HG03439 (cell line): ENCODE results near the gene FAM222A.

Source experiments
- ATAC-seq: cut with Tn5 transposase; IDR thresholded peaks from one replicate; pipeline ENCODE4 v1.9.1; 2021; ENCODE audit warnings: mild to moderate bottlenecking, moderate library complexity; ENCODE audit not compliant: unreplicated experiment

The FAM222A gene

DNA sequence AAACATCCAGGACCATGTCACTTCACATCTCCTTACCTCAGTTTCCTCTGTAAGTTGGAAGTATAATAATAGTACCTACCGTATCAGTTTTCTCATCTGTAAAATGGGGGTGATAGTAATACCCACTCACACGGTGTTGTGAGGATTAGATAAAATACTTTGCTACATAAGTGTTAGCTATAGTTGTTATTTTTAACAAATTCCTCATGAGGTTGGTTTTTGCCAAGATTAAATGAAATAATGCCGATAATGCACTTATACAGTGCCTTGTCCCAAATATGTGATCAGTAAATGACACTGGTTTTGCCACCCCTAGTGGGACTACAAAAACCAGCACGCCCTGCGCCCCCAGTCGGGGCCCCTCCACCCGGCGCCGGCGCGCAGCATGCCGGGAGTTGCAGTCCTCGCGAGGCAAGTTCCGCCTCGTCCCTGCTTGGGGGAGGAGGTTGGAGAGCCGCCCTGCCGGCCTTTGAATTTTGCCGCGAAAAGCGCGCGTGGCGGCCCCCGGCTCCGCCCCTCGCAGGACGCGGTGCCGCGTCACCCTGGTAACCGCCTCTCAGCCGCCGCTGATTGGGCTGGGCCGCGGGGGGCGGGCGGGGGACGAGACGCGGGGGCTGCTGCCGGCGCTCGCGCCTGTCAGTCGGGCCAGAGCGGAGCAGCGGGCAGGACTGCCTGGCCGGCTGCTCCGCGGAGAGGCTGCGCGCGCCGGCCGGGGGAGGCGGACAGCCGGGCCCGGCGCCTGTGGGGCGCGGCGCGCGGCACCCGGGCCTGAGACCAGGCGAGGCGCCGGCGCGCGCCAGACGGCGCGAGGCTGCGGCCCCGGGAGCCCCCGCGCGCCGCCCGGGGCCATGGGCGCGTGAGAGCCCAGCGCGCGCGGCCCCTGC, at the start of gene FAM222A:
Gene FAM222A, plus strand, starts transcription at position 639 of the 884 bp plus-strand sequence. CDS start 30,322 bp downstream, outside the sequence.
- peak; percentile 79 for ATAC-seq

DNA sequence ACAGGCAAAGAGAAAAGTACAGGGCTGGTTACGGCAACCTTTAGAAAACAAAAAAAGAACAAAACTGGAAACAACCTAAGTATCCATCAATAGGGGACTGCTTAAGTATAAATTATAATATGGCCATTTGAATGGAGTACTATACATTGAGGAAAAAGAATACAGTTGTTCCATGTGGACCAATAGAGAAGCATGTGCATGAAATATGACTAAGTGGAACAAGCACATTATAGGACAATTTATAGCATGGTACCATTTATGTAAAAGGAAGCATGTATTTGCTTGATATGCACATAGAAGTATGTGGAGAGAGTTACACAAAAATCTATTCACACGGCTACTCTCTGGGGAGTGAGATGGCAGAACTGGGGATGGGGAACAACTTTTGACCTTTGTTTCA, 49.2 kb upstream of the FAM222A start:
- no peak for ATAC-seq

DNA sequence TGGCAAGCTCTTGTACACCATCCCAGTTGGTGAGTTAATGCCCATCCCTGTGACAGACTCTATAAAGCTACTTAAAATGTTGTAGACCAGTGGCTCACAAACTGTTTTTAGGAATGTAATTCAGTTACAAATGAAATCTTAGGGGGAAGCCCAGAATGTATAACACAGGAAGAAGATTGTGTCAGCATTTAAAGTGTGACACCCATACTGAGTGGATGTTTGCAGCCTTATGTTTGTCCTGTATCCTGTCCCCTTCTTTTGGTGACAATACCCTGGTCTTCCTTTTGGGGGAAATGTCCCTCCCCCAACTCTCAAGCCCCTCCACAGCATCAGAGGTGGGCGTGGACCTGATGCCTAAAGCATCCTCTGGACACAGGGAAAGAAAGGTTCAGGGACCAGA, 47.6 kb upstream of the FAM222A start:
- ATAC-seq: no peak

DNA sequence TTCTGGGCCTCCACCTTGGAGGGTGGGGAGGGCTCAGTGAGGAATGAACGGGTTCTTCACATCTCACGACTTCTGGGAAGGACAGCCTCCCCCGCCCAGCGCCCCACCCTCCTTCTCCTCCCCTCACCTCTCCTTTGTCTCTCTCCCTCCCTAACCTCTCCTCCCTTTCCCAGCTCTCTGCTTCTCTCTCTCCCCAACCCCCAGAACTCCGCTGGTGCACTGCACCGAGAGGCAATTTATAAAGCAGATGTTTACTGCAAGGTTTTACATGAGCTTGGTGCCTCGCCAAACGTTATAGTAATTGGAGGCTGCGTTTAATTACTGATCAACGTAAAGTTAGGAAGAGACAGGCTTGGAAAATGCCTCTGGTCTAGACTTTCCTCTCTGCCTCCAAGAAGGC, 42.9 kb upstream of the FAM222A start:
- no peak for ATAC-seq

DNA sequence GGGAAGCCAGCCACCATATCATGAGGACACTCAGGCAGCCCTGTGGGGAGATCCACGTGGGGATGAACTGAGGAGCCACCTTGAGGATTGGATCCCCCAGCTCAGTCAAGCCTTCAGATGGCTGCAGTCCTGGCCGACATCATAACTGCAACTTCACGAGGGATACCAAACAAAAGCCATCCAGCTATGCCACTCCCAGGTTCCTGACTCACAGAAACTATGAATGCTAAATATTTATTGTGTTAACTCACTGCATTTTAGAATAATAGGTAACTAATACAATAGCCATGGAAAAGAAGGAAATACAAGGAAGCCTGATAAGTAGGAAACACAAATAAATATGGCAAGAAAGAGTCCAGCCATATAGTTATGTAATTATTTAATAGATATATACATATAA, 42.1 kb upstream of the FAM222A start:
- no peak for ATAC-seq

DNA sequence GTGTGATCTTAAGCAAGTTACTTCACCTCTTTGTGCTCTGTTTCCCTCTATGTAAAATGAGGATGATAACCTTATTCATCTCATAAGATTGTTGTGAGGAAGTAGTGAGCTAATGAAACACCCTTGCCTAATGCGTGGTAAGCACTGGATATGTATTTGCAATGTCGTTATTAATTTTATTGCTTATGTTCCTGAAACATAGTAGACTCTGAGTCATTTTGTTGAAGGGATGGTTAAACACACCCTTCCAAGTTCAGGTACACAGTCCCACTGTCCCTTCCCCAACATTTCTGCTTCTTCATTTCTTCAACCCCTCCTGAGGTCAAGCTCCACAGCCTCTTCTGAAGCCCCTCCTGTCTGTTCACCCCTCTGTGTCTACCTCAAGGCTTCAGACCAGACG, 40.2 kb upstream of the FAM222A start:
- no peak for ATAC-seq

DNA sequence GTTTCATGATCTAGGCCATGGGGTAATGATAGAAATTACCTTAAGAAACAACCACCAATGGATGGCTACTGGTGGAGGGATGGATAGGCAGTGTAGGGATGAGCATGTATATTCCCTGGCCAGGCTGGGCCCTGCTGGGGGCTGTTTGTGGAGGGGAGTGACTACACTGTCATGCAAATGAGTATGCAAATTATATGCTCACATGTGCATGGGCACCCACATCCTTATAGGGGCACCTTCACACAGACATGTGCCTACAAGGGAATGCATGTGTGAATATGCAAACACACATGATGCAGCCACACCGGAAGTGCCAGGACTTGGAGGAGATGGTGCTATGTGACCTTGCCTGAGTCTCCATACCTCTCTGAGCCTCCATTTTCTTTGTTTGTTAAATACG, 39.7 kb upstream of the FAM222A start:
- ATAC-seq: no peak

DNA sequence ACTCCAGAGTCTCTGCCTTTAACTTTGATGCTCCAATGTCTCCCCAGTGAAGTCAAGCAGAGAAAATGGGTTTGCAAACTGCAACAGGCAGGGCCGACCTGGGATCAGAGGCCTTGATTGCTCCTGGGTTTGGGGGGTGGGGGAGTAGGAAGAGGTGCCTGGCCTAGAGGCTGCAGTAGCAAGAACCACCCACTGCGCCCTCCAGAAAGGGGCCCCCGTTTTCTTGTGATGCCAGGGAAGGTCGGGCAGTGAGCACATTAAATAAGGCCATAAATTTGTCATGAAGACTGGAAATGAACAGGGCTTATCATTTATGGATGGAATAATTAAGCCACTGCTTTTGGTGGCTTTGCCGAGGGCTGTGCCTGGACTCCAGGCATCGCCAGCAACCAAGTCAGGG, 38.2 kb upstream of the FAM222A start:
- ATAC-seq: no peak

DNA sequence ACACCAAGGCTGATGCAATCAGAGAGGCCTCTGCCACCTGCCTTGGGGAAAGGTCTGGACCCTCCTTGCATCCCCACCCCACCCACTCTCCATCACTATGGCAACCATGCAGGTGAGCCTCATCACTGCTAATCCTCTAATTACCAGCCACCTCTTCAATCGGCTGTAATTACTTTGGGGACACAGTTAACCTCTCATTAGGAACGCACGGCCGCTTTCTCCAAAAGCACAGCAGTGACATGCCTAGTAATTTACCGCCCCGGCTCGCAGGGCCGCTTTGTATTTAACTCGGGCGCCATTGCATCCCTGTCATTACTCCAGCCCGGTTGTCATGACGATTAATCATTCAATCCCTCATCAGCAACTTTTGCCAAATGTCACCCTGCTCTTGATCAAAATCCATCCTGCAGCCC, 36.3 kb upstream of the FAM222A start:
- no peak for ATAC-seq

DNA sequence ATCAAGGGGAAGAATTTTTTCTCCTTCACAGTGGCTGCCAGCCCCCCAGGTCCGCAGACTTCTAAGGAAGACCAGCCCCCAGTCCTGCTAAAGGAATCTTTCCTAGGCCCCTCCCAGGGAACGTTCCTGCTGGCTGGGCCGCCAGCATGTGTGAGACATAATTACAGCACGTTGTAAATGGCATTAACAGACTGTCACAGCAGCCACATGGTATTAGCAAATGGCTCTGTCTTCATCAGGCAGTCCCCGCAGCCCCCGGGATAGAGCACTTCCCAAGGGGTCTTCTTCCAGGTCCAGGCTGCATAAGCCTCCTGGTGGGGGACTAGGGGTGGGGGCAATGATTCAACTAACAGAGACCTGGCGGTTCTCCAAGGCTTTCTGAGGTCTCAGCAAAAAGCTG, 34.9 kb upstream of the FAM222A start:
- ATAC-seq: no peak

DNA sequence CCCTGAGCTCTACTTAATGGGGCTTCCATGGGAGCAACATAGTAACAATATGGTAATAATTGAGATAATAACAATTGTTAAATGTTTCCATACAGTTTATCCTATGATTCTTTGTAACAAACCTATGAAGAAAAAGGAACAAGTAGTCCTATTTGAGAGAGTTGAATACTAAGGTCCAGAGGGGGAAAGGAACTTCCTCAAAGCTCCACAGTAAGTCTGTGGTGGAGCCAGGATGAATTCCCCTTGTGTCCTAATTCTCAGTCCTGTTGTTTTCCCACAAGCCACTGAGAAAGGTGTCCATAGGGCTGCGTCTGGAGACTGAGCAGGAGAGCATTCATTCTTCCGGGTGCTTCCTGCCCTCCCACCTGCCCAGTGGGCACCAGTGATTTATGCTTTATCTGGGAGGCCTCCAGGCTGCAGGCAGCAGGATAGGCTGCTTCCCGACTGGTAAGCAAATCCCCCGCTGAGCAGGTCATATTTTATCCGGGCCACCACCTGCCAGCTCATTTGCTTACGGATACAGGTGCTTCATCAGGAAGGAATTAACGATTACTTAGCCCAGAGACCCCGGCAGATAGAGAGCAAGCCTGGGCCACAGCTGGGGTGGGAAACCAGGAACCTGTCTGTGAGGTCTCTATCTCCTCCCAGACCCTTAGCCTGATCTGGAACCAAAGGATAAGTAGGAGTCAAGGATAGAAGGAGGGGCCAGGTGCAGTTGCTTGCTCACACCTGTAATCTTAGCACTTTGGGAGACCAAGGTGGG, 33.9 kb upstream of the FAM222A start:
- no peak for ATAC-seq

DNA sequence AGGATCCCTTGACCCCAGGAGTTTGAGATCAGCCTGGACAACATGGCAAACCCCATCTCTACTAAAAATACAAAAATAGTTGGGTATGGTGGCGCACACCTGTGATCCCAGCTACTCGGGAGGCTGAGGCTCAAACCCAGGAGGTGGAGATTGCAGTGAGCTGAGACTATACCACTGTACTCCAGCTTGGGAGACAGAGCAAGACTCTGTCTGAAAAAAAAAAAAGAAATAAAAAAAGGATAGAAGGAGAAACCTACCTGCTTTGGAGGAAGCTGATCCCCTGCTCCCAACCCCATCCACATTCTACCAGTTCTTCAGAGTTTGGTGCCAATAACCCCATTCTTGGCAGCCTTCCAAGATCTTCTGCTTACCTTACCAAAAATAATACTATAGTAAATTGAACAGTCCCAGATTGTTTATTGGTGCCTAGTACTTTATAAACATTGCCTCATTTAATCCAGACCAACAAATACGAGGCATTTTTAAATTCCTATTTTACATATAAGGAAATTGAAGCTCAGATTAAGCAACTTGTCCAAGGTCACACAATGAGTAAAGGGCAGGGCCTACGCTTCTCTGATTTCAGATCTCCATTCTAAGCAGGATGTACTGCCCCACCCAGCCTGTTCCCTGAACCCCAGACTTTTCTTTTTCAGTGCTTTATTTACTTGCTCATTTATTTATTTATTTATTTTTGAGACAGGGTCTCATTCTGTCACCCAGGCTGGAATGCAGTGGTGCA, 33.2 kb upstream of the FAM222A start:
- no peak for ATAC-seq

DNA sequence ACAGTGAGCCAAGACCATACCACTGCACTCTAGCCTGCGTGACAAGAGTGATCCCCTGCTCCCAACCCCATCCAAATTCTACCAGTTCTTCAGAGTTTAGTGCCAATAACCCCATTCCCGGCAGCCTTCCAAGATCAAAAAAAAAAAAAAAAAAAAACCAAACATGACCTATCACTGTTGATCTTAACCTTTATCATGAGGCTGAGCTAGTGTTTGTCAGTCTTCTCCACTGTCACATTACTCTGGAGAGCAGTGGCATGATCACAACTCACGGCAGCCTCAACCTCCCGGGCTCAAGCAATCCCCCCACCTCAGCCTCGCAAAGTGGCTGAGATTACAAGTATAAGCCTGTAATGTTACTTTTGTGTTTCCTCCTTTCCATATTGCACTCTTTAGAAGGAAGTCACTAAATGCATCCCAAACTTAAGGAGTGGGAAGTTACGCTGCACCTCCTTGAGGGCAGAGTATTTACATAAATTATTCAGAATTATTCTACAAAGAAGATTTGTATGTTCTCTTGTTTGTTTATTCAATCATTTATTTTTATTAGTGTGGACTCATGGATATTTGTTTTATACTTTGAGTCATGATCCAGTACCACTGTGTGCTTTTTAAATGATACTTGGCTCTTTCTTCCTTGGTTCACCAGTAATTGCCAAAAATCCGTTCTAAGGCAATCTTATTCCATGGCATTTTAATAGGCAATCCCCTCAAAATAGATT, 31.5 kb upstream of the FAM222A start:
- ATAC-seq: no peak

DNA sequence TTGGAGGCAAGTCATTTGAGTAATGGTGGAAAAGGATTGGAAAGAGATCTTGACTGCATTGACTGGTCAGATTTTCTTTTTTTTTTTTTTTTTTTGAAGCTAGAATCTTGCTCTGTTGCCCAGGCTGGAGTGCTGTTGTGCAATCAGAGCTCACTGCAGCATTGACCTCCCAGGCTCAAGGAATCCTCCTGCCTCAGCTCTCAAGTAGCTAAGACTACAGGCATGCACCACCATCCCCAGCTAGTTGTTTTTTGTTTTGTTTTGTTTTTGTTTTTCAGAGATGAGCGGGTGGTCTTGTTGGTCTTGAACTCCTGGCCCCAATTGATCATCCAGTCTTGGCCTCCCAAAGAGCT, 30.9 kb upstream of the FAM222A start:
- ATAC-seq: no peak

DNA sequence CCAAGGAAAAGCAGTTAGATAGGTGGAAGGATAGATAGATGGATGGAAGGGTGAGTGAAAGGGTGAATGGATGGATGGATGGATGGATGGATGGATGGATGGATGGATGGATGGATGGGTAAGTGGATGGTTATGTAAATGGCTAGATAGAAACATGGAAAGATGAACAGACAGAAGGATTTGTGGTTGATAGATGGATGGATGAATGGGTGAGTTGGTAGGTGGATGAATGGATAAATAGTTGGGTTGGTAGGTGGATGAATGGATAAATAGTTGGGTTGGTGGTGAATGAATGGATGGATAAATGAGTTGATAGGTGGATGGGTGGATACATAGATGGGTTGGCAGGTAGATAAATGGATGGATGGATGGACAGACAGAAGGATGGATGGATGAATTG, 30.3 kb upstream of the FAM222A start:
- ATAC-seq: no peak

DNA sequence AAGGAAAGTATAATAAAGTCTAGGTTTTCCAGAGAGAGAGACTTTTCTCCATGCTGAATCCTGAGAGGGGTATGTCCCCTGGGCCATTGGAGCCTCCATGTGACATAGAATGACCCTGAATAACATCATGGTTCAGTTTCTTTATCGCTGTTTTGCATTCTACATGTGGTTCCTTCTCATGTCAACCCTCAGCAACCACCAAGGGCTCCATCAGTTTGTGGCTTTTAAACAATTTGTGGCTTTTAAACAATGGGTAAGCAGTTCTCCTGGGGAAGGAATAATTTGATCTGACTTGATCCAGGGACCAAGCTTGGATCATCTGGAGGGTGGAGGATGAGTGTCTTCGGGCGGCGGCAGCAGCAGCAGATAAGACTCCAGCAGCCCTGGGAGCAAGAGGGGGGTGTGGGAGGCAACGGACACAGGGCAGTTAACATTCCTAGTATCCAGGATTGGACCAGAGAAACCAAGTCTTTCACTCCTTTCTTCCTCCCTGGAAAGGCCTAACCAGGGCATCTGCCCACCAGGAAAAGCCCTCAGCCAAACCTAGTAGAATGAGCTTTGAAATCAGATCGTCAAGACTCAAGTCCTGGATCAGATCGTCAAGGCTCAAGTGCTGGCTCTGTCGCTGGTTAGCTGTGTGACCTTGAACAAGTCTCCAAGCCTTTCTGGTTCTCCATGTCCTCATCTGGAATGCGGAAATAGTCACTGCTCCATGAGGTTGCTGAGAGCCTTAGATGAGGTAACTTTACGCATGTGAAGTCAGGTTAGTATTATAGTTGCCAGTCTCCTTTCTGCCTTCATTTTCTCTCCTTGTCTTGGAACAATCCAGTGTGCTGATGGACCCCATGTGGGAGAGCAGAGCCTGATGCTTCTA, 27.8 kb upstream of the FAM222A start:
- ATAC-seq: no peak

DNA sequence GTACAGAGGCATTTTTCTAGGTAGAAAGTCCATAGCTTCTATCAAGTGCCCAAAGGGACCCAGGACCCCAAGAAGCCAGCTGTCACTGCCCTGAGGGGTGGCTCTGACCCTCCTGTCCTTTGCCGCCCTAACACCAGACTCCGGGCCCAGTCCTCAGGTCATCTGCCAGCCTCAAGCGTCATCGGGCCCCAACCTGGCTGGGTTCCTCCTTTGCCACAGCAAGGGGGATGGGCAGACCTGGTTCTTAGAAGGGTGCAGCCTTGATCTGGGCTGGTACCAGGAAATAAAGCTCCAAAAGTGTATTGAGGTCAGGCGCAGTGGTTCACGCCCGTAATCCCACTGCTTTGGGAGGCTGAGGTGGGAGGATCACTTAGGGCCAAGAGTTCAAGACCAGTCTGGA, 27.1 kb upstream of the FAM222A start:
- no peak for ATAC-seq

DNA sequence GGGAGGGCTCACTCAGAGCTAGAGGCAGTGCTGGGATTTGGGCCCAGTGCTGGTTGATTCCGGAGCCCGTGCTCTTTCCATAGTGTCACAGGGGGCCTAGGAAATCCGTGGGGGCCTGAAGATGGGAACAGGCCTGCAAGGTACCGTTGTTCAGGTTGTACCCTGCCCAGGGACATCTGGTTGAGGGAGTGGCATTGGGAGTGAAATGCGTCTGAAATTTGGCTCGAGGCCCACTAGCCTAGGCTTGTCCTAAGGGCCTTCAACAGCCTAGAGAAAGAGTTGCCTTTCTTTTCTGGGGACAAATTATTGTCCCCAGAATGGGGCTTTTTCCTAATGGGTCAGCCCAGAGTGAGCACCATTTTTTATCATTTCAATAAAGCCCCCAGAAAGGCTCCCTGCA, 26.4 kb upstream of the FAM222A start:
- no peak for ATAC-seq

DNA sequence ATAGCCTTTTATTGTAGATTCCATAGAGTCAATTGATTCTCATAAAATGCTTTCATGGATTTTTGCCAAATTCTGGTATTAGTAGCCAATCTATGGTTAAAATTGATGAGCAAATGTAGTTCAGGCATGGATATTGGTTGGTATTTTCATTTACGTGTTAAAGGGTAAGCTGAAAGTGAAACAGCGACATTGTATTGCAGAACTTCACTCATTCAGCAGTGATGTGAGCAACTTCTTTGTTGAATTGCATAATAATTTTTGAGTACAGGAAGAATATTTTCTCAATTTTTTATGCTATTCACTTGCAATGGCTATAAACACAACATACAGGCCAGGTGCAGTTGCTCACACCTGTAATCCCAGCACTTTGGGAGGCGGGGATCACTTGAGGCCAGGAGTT, 24.2 kb upstream of the FAM222A start:
- no peak for ATAC-seq

DNA sequence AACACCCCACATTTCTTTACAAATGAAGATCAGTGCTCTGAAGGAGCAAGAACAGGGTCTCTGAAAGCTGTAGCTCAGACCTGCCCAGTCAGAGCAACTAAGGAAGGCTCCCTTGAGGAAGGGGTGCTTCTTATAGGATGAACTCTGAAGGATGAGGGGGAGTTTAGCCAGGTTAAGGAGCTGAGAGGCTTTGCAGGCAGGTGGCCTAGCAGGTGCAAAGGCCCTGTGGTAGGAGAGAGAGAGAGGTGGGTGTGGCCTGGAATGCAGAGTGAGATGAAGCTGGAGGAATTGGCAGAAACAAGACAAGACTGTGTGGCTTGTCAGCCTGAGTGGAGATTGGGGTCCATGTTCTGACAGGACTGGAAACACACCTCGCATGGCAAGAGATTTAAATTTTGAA, 20.5 kb upstream of the FAM222A start:
- no peak for ATAC-seq
